A673 (cell line): ENCODE measurements around the gene HES7. TPM values are rescaled to one million over a fixed set of nuclear protein-coding genes. Genes with fewer than 3 reads are reported as not detected.

ENCODE experiments used
- BruUV-seq: library from RNA; stranded (reverse); fragments of 400-500 nt; replicated peaks from 2 replicates; lab custom pipeline; 2021; lab: Mats Ljungman, UMichigan
- CTCF ChIA-PET: fragments of 300-600 bp; sonication (Branson Sonifier 250); formaldehyde crosslinking; loops from one replicate; lab custom pipeline; 2022; ENCODE audit warnings: antibody characterized with exemption; lab: Charles Lee
- POLR2A ChIA-PET: fragments of 300-600 bp; sonication (Branson Sonifier 250); formaldehyde crosslinking; loops from one replicate; lab custom pipeline; 2022; ENCODE audit warnings: antibody characterized with exemption; ENCODE audit not compliant: low non-redundant PET; lab: Charles Lee
- DNase-seq: peaks from one replicate; pipeline ENCODE4 v3.0.0-alpha.2; 2015; ENCODE audit warnings: low spot score
- H3K27ac ChIP-seq: fragments of 200-600 bp; sonication (generic); 2 replicates; pipeline ENCODE4 v1.5.1; 2016; ENCODE audit warnings: mixed run types, low read depth, mild to moderate bottlenecking, mixed read lengths, antibody characterized with exemption, low read length; ENCODE audit not compliant: poor library complexity, severe bottlenecking
- H3K27me3 ChIP-seq: fragments of 200-600 bp; sonication (generic); replicated peaks from 2 replicates; pipeline ENCODE4 v1.6.1; 2017; ENCODE audit warnings: mixed run types, low read depth, mild to moderate bottlenecking, mixed read lengths, antibody characterized with exemption, low read length; ENCODE audit not compliant: insufficient read depth, poor library complexity
- H3K36me3 ChIP-seq: fragments of 200-600 bp; sonication (generic); 2 replicates; pipeline ENCODE4 v1.6.1; 2016; ENCODE audit warnings: mixed run types, mild to moderate bottlenecking, mixed read lengths, antibody characterized with exemption, low read length; ENCODE audit not compliant: insufficient read depth, poor library complexity, severe bottlenecking
- H3K4me1 ChIP-seq: fragments of 200-600 bp; sonication (generic); 2 replicates; pipeline ENCODE4 v1.6.1; 2017; ENCODE audit warnings: mixed run types, mild to moderate bottlenecking, mixed read lengths, antibody characterized with exemption, low read length; ENCODE audit not compliant: insufficient read depth, poor library complexity, severe bottlenecking
- H3K4me3 ChIP-seq: fragments of 200-600 bp; sonication (generic); 2 replicates; pipeline ENCODE4 v1.5.1; 2016; ENCODE audit warnings: low read depth, mixed run types, mild to moderate bottlenecking, mixed read lengths, low read length; ENCODE audit not compliant: poor library complexity, severe bottlenecking
- H3K9me3 ChIP-seq: fragments of 200-600 bp; sonication (generic); 2 replicates; pipeline ENCODE4 v1.6.1; 2016; ENCODE audit warnings: mixed run types, low read depth, mild to moderate bottlenecking, mixed read lengths, antibody characterized with exemption, low read length; ENCODE audit not compliant: poor library complexity, severe bottlenecking
- EZH2 ChIP-seq: fragments of 200-600 bp; sonication (generic); IDR thresholded peaks from 2 replicates; pipeline ENCODE4 v1.6.1; 2017; ENCODE audit warnings: borderline replicate concordance, low read depth, mild to moderate bottlenecking, mixed read lengths, antibody characterized with exemption, low read length; ENCODE audit not compliant: poor library complexity, severe bottlenecking
- intact Hi-C: fragments of 100-400 bp; cut with micrococcal nuclease; formaldehyde crosslinking; loops from one replicate; pipeline ENCODE4 v1.10.0; 2022; ENCODE audit not compliant: unreplicated experiment
- total RNA-seq: library from RNA; stranded (reverse); gene quantifications from 2 replicates; pipeline ENCODE4 v1.2.3, GENCODE V29; 2021
- TF ChIP-seq, protein P1 (sequence below): fragments of 300-800, 200-600 bp; sonication (generic); conservative IDR thresholded peaks from 2 replicates; pipeline ENCODE4 v1.5.1; 2017; ENCODE audit warnings: low read depth, mild to moderate bottlenecking, antibody characterized with exemption, low read length, moderate library complexity, mixed read lengths

HES7 gene
- total RNA-seq, 1 experiment from 2014 or later = 1.7 TPM

DNA sequence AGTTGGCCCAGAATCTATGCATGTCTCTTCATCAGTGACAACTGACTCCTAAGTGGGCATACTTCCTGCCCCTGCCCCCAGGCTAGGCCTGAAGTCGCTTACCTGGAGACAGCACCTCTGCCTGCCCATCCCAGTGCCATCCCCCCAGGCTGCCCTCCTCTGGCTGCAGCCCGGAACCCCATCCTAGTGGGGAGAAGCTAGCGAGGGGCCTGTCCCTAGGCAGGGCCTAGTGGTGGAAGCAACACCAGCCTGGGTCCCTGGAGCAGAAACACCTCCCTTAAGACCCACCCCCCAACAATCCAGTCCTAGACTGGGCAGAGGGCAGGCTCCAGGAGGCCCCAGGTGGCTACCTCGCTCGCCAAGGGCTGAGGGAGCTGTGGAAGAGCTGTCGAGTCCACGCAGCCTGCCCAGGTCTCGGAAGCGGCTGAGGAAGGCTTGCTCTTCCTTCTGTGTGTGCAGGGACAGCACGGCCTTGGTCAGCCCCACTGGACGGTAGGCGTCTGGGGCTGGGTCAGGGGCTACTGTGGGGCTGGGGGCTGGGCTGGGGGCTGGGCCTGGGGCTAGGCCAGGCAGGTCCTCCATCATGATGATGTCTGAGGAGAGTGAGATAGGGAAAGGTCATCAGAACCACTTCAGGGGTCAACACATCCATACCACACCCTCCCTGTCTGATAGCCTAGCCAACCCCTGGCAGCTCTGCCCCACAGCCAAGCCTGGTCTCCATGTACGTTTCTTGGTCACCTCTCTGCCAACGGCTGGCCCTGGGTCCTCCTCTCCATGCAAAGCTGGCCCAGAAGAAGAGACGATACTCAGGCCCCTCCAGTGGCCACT is 20.7 kb upstream of the HES7 start:
- H3K27ac ChIP-seq = no peak overlapping the region
- H3K4me3 ChIP-seq = no peak overlapping the region
- ChIA-PET POLR2A (interaction anchor here (0.7 kb wide), 1 partner anchor 1939 kb away, joined by 13 read pairs; no protein-coding TSS in a partner anchor), CTCF (no interaction called here)
- no peak for TF ChIP-seq EZH2
- TF ChIP-seq, protein P1, sequence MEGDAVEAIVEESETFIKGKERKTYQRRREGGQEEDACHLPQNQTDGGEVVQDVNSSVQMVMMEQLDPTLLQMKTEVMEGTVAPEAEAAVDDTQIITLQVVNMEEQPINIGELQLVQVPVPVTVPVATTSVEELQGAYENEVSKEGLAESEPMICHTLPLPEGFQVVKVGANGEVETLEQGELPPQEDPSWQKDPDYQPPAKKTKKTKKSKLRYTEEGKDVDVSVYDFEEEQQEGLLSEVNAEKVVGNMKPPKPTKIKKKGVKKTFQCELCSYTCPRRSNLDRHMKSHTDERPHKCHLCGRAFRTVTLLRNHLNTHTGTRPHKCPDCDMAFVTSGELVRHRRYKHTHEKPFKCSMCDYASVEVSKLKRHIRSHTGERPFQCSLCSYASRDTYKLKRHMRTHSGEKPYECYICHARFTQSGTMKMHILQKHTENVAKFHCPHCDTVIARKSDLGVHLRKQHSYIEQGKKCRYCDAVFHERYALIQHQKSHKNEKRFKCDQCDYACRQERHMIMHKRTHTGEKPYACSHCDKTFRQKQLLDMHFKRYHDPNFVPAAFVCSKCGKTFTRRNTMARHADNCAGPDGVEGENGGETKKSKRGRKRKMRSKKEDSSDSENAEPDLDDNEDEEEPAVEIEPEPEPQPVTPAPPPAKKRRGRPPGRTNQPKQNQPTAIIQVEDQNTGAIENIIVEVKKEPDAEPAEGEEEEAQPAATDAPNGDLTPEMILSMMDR = no peak
- intact Hi-C loops = no loop called here
- no peaks in the 10 kb centered on the region for H3K27me3 ChIP-seq
- H3K4me1 ChIP-seq = no peaks in the 10 kb centered on the region
- no peak for DNase-seq
- H3K36me3 ChIP-seq = peaks cover 76% of the 10 kb centered on the region
- no peaks in the 10 kb centered on the region for H3K9me3 ChIP-seq
- BruUV-seq = no TSS peak

DNA sequence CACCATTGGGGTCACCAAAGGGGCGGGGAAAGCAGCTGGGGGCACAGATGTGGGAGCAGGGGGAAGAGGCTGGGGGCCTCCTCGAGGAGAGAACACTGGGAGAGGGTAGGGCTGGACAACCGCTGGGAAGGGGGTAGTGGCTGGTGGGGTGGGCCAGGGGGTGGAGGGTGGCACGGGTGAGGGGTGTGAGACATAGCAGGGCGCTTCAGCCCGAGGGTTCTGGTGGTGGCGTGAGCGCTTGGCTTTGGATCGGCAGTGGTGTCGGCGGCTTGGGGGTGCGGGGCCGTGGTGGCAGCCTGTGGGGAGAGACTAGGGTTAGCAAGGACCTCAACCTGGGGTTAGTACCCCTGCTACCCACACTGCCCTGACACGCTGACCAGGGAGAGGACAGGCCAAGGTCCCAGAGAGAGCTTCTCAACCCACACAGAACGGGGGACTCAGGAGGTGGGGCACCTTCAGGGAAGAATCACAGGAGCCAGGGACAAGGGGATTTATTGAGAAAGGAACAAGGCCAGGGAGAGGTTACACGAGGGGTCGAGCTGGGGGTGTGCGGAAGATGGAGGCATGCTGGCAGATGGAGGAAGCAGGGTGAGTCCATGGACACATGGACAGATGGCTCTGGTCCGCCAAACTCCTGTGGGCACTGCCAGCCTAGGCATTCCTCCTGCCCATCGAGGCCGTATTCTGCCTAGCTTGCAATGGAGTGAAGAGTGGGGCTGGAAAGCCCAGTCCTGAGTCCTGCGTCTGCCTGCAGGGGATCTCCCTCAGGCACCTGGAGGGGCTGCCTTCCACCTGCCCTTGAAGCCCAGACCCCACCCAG is 19.9 kb upstream of the HES7 start:
- no peaks in the 10 kb centered on the region for H3K9me3 ChIP-seq
- H3K27me3 ChIP-seq = no peaks in the 10 kb centered on the region
- no peak for DNase-seq
- H3K27ac ChIP-seq = no peak overlapping the region
- no peaks in the 10 kb centered on the region for H3K4me1 ChIP-seq
- ChIA-PET POLR2A (no interaction called here), CTCF (no interaction called here)
- TF ChIP-seq, protein P1 = no peak
- no peak for TF ChIP-seq EZH2
- intact Hi-C loops = no loop called here
- H3K4me3 ChIP-seq = no peak overlapping the region
- H3K36me3 ChIP-seq = peaks cover 70% of the 10 kb centered on the region
- no TSS peak for BruUV-seq

DNA sequence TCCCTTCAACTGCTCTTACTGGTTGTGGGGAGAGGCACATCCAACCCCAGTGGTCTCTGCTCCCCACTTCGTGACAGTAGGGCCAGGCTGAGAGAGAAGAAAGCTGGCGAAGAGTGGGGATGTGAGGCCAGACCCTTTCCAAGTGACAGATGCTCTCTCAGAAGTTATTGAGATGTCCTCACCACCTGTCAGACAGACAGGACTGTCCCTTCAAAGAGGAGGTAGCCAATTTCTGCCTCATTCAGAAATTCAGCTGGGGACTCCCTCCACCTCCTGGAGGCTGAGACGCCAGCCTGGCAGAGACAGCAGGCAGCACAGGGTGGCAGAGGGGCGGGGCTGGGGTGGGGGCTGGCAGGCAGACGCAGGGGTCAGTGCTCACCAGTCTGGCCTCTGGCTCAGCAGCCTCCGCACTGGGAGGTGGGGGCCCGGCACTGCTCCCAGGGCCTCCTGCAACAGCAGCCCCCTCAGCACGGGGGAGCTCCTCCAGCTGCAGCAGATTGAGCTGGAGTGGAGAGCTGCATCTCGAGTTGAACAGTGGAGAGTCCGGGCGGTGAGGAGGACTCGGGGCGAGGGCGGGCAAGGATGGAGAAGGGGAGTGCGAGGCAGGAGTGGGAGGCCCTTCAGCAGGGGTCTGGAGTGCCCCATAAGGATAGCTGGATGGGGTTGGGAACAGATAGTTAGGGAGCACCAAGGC is 19.1 kb upstream of the HES7 start:
- intact Hi-C loops = no loop called here
- H3K27me3 ChIP-seq = no peaks in the 10 kb centered on the region
- ChIA-PET CTCF (no interaction called here), POLR2A (no interaction called here)
- no peak overlapping the region for H3K27ac ChIP-seq
- peaks cover 63% of the 10 kb centered on the region for H3K36me3 ChIP-seq
- no peaks in the 10 kb centered on the region for H3K4me1 ChIP-seq
- DNase-seq = no peak
- no TSS peak for BruUV-seq
- TF ChIP-seq EZH2 = no peak
- TF ChIP-seq, protein P1 = no peak
- H3K4me3 ChIP-seq = no peak overlapping the region
- H3K9me3 ChIP-seq = no peaks in the 10 kb centered on the region
